HTR-8/SVneo (cell line): Measurements from ENCODE around the gene HCN3.
"Not testable (repeated sequence)": the region's sequence is repeated elsewhere in the genome, so short reads cannot be mapped to it uniquely, and the experiment has no call there.

ENCODE experiments used
- DNase-seq: peaks from one replicate; pipeline ENCODE4 v3.0.0; 2011; ENCODE audit warnings: low spot score, mixed read lengths; ENCODE audit not compliant: insufficient read length
- FAIRE-seq: peaks from 2 replicates; lab custom pipeline; 2011; peaks lifted over from hg19 to GRCh38; lab: Jason Lieb, UNC

HCN3 gene

GRCh38 chr1:155326631-155327037, 49.4 kb downstream of the HCN3 start:
- no peak for DNase-seq
- FAIRE-seq = no peak

- DNase-seq = no peak
Measured at GRCh38 chr1:155327981-155328380, 50.7 kb downstream of the HCN3 start.

GRCh38 chr1:155328856-155329255, 51.6 kb downstream of the HCN3 start:
- not testable (repeated sequence) for DNase-seq, FAIRE-seq

More at GRCh38 chr1:155327981-155328380, 50.7 kb downstream of the HCN3 start:
- no peak for FAIRE-seq

- no peak for FAIRE-seq
- no peak for DNase-seq
Measured at GRCh38 chr1:155329980-155330598, 52.8 kb downstream of the HCN3 start.

- FAIRE-seq (no peak), DNase-seq (no peak)
Measured at GRCh38 chr1:155334962-155335361, 57.7 kb downstream of the HCN3 start.
